Activated CD8-positive, alpha-beta memory T cell treated with anti-CD3 and anti-CD28 coated beads, Interleukin-2, amount 50 U/mL, for 24 hours (primary cell): ENCODE data around the gene INPP4A.

Experiments
- DNase-seq: peaks from one replicate; pipeline ENCODE4 v3.0.0-alpha.2; 2020; ENCODE audit errors: extremely low read depth

INPP4A gene

DNA sequence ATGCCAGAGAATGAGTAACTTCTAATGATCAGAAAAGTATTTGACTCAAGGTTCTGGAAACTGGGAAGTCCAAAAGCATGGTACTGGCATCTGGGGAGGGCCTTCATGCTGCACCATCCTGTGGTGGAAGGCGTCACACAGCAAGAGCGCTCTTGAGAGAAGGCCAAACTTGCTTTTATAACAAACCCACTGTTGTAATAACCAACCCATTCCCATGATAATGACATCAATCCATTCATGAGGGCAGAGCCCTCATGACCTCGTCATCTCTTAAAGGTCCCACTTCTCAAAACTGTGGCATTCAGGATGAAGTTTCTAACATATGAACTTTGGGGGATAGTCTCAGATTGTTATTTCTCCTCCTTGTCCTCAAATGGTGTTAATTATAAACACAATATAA lies 95.9 kb downstream of the INPP4A start:
- DNase-seq = no peak

DNA sequence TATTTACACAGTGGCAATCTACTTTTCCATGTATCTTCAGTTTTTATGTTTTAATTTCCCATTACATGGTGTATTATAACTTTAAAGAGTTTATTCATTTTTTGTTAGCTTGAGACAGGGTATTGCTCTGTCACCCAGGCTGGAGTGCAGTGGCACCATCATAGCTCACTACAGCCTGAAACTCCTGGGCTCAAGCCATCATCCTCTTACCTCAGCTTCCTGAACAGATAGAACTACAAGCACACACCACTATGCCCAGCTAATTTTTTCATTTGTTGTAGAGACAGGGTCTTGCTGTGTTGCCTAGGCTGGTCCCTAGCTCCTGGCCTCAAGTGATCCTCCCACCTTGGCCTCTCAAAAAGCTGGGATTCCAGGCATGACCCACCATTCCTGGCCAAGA lies 96.8 kb downstream of the INPP4A start:
- no peak for DNase-seq

DNA sequence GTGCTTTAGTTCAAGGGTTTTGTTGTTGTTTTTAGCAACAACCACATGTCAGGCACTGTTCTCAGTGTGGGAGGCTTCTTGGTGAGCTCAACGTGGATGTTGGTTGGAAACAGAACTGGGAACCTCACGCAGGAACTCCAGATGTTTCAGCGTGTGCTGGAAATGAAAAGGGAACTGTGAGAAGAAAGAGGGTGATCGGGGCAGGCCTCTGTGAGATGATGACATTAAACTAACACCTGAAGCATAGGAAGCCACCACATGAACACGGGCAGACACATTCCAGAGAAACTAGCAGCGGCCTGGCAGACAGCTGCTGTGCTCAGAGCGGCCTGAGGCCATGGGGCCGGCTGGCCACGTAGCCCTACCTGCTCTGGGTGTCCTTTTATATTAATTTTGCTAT lies 97.2 kb downstream of the INPP4A start:
- DNase-seq = no peak

DNA sequence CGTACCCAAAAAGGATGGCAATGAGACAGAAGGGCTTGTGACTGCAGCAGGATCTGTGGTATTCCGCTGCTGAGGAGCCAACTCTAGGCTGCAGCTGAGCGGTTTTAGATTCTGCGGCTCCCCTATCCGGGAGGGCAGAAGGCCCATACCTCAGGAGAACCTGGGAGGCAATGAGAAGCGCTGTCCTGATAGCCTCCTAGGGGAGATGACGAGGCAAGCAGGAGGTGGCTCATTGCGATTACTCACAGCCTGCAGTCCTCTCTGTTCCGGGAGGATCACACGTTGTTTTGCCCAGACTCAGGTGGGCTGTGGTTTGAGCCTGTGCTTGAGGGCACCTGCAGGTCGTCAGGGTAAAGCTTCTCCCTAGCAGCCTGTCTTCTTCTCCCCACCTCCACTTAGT lies 98.6 kb downstream of the INPP4A start:
- DNase-seq = no peak

DNA sequence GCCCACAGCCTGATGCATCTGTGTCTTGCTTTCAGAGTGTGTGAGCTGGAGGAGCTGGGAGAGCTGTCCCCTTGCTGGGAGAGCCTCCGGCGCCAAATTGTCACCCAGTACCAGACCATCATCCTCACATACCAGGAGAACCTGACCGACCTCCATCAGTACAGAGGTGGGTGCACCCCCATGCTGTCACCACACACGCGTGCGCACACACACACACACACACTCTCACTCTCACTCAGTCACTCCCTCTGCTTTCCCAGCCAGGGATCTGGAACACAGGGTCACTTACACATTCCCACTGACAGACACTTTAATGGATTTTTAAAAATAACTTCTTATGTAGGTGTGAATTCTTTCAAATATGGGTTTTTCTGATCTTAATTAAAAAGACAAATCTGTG lies 99.2 kb downstream of the INPP4A start:
- DNase-seq = no peak

DNA sequence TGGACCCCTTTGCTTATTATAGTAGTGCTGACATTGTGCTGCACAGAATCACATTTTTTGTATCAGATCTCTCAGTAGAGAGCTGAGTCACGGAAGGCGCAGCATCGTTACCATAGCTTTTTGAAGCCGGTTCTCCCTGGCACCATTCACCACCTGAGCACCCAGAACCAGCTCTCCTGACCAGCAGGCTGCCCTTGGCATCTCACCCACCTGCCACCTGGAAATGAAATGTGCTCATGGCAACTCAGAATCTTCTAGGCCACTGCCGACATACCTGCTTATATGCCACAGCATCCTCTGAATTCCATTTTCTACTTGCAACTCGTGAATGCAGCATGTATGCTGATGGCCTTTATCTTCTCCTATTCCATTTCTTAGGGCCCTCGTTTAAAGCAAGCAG lies 100.9 kb downstream of the INPP4A start:
- no peak for DNase-seq

DNA sequence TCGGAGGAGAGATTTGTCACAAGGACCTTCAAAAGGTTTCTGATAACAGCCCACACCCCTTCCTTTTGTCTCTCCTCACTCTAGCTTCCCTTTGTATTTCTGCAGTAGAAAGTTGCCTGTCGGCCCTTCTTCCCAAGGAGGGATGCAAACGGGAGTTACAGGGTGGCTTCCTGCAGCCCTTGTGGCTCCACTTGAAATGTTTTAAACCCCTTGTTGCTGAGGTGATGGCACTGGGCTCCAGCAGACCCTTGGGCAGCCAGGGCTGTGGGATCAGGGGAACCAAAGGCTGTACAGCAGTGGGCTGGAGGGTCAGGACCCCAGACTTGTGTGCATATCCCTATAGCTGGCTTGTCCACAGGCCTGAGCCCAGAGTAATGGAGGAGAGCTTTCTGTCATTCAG lies 101.5 kb downstream of the INPP4A start:
- DNase-seq = no peak

DNA sequence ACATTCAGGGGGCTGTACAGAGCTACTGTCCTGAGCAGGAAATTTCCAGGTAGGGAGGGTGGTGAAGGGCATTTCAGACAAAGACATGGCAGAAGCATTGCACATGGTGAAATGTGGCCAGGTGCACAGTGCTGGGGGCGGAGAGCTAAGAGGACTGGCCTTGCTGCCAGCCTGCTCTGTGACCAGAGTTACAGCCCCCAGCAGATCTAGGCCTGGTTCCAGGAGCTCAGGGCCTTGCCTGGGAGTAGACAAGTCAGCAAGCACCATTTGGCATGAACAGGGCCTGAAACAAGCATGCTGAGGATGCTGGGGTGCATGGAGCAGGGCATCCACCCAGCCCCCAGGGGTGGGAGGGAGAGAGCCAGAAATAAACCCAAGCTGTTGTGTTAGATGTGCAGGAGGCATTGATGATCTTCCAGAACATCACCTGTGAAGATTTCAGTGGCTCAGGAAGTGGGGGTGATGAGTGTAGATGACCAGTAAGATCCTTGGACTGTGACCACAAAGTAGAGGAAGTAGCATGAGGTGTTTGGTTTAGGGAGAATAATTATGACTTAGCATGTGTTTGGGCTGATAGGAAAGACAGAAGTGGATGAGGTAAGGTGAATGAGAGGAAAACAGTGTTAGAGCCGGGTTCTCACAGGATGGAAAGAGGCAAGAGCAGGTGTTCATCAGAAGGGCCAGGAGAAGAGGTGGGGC lies 102.6 kb downstream of the INPP4A start:
- DNase-seq = no peak

DNA sequence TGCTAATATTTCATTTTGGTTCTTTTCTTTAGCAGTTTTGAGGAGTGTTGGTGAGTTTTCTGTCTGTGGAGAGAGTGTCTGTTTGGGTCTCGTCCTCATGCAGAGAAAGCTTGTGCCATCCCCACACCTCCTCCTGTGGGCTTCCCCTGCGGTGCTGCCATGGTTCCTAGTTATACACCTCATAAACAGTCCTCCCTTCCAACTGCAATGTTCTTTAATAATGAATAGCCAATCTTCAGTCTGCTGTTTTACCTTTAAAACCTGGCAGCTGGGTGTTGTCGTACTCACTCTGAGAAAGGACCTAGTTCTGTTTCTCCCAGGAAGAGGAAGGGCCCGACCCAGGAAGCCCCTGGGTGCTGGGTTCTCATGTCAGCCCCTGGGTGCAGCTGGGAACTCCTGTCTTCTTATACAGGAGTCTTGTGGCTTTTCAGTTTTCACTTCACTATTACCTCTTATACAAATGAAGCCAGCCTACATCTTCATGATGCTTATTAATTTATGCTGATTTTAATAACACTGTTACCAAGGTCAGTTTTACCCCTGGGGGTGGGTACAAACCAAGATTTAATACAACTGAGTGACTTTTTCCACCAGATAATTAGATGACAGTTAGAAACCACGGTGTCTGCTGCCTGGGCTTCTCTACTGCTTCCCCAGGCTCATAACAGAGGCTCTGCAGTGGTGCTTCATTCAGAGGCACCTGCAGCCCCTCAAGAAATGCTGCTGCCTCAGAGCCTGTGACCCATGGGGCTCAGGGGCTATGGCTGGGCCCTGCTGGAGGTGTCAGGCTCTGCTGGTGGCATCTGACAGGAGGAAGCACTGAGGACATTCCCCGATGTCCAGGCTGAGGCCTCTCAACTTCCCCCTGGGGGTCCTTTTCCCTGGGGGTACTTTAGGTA lies 104.5 kb downstream of the INPP4A start:
- DNase-seq = no peak

DNA sequence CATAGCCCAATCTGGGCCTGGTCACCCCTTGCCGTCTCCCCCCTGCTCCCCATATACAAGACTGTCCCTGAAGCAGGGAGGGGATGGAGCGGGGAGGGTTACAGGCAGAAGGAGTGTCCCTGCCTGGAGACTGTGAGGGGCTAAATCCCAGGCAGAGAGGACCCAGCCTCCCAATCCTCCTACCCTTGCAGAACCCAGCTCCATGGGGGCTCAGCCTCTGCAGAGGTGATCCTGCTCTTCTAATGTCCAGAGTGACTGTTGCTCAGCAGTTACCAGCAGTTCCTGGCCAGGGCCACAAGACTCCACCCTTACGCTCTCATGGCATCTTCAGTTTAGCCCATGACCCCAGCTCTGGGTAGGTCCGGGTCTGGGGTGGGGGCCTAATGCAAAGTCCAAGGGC lies 105.5 kb downstream of the INPP4A start:
- DNase-seq = no peak

DNA sequence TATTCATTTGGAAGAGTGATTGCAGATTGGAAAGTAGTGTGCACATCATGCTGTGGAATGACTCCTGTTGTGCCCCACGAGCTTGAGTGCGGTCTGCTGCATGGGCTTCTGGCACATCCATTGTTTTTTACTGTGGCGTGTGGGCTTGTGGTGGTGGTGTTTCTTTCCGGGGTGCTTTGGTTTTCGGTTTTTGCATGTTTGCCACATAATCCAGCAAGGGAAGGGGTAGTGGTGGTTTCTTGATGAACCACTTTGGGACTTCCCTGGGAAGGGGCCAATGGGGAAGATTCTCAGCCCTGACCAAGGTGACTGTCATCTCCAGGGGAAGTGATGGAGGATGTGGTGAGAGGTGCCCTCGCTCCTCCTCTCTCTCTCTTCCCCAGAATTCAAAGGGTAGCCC lies 106.7 kb downstream of the INPP4A start:
- DNase-seq = peak; percentile 3

DNA sequence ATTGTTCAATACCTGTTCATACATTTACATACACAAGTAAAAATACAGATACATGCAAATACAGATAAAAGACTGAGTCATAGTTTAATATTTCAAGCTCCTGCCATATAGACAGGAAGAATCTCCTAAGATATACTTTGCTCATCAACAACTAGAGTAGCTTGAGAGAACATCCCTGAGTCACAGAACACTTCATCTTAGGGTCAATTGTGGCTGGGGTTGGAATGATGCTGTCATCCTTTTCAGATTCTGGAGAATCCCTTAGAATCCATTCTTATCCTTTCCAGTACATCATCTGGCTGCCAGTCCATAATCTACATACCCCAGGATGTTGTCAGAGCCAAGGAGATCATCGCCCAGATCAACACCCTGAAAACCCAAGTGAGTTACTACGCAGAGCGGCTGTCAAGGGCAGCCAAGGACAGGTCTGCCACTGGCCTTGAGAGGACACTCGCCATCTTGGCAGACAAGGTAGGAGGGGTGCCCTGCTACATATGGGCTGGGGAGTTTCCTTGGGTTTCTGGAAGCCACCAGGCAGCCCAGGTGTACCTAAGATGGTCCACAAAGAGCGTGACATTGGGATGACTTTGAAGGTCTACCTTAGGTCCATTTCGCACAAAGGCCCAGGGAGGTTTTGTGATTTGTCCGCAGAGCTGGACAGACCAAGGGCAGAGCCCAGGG lies 108.0 kb downstream of the INPP4A start:
- no peak for DNase-seq

DNA sequence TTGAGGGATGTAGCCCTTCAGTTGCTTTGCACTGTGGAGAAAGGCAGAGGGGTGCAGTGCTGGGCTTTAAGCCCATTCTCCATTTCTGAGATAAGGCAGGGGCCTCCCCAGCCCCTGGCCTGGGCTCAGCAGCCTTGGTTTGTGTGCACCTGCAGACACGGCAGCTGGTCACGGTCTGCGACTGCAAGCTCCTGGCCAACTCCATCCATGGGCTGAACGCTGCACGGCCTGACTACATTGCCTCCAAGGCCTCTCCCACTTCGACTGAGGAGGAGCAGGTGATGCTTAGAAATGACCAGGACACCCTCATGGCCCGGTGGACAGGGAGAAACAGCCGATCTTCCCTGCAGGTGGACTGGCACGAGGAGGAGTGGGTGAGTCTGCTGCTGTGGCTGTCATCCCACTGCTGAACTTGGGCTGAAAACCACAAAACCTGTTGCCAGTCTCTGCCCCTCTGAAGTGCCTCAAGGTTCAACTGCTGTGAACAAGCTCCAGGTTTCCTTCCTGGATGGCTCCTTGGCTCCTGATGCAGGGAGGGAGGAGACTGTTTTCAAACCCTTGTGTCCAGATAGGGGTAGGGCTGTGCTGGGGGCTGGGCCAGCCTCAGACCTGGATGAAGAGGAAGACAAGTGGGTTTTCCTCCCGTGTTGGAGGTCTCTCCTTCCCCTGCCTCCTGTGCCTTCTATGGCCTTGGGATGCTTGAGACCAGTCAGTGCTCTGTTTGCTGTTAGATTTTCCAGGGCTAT lies 109.6 kb downstream of the INPP4A start:
- DNase-seq = no peak

DNA sequence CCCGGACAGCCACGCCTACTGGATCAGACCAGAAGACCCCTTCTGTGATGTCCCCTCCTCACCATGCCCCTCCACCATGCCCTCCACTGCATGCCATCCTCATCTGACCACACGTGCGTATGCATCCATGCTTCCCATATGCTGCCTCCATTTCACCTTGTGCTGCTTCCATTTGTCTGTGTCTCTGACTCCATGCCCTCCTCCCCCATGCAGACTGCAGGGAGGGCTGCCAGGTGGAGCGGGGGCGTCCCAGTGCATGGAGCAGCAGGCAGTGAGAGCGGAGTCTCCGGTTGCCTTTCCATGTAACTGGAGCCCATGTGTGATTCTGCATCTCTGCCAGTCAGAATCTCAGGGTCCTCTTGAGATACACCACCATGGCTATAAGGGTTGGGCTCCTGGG lies 111.0 kb downstream of the INPP4A start:
- DNase-seq = no peak

DNA sequence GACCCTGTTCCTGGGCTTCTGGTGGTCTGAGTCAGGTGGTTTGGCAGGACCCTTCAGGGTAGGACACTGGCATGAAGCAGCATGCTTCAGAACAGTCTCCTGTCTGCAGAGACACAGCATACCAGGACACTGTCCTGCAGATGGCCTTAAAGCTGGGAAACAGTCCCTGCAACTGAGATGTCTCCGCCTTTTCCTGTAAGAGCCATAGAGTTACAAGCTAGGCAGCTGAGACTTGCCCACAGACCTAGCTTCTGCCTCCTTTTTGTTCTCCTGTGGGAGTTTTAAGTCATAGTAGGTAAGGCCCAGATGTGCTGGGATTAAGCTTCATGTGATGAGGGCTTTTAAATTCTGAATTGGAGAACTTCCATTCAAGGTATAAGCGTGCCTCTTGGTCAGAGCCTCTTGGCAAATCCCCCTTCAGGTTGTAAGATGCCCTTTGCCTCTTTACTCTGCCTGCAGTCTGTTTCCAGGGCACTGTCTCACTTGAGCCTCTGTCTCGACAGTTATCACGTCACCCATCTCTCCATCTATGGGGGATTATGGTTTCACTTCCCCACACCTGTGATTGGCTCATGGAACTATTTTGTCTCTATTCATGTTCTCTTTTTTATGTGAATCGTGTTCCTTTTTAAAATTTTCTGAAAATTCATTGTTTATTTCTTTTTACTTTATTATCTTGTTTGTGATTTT lies 111.8 kb downstream of the INPP4A start:
- no peak for DNase-seq

DNA sequence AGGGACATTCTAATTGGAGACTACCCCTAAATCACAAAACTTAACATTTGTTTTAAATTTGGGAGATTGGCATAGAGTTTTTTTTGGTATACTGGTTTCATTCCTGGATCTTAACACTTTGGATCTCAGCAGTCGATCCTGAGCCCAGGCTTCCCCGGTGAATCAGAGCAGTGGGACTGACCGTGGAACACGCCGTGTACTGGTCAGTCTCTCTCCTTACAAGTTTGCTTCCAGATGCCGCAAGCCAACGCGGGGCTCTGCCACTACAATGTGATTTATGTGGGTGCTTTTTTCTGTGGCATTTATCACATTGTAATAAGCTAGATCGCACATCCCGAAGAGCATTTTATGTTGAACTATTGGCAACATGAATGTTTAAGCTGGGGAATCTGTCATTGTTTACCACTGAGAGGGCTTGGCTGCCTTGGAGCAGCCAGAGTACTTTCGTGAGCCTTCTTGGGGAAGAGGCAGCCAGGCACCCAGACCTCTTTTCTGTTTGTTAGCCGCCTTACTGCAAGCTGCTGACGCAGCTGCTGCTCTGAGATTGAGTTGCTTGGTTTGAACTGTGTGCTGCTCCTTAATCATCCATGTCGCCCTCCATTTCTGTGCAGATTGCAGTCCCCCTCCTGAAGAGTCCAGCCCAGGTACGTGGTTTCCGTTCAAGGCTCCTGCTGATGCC lies 114.3 kb downstream of the INPP4A start:
- no peak for DNase-seq

DNA sequence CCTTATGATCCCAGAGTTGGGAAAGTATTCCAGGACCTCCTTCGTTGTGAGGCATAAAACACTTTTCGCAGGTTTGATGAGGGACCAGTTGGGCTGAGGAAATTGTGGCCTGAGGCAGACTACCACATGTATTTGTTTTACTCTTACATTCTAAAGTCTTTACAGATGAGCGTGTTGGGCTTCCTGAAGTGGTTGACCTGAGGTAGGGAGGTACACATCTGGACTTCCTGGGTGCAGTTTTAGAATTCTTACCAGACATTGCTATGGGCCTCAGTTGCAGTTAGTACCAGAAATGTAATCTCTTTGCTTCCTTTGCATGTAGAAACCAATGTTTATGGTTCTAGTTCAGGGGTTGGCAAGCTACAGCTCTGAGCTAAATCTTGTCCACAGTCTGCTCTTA lies 114.9 kb downstream of the INPP4A start:
- DNase-seq = no peak

DNA sequence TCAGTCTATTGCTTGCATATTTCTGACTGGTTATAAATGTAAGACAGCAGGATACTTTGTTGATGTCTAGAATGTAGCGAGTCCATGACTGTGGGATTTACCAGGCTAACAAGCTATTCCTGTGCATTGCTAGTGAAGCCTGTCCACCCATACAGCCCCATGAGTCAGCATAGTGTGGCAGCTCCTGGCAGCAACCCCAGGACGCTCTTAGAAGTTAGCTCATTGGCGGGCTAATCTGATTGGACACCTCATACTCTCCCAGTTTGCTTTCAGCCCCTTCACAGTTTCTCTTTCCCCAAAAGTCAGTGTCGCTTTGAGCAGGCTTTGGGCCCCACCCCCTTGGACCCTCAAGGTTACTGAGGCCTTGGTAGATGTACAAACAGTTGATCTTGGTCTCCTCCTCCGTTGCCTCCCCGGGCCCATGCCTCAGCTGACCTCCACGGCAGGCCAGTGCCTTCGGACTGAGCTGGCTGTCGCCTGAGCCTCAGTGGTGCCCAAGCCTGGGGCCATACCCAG lies 115.7 kb downstream of the INPP4A start:
- DNase-seq = no peak

DNA sequence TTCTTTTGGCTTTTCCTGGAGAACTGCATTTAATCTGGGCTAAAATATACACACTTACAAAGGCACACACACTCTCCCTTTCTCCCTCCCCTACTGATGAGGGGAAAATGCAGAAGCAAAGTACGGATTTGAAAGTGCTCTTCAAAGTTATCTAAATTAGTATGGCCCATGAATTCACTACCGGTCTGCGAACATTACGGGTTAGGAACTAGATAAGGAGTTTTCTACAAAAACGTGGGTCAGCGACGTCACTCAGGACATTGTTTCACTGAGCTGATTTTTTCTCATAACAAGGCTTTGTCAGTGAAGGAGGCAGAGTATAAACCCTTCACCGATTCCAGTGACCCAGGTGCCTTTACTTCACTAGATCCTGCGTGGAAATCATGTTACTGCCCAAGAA lies 116.4 kb downstream of the INPP4A start:
- DNase-seq = no peak

DNA sequence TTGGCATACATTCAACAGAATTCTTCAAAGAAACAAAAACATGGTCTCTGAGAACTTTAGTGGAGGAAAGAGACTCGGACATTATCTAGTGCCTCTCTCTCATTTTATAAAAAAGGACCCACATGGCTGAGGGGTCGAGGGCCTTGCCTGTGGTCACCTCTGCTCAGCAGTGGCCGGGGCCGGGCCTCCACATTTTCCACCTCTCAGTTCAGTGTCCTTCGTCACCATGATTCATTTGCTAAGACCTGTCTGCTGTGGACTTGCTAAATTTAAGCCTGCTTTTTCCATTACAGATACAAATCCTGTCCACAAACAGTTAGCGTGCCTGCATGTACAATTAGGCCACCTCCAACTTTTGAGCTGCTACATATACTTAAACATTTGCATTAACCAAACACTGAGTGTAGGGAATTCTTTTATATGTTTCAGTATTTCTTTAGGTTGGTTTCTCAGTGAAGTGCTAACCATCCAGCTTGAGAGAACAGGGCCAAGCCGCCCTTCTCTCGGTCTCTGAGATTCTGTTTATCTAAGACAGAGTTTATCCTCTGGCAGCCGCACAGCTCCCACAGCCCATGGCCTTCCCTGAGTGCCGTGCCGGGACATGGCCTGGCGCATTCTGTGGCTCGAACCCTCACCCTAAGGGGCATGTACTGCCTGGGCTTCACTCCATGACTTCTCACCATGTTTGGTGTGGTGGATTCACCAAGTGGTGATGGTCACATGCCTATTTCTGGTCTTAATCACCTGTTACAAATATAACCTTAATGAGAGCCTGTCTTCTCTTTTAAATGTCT lies 117.4 kb downstream of the INPP4A start:
- DNase-seq = no peak
